Kidney epithelial cell (primary cell): ENCODE measurements around the gene SLC7A11. TPM values are rescaled to one million over a fixed set of nuclear protein-coding genes. Genes with fewer than 3 reads are reported as not detected.

ENCODE experiments used
- DNase-seq: peaks from one replicate; pipeline ENCODE4 v3.0.0-alpha.2; 2010; ENCODE audit warnings: low read depth
- H3K27me3 ChIP-seq: 2 replicates; pipeline ENCODE4 v1.6.0; 2011; ENCODE audit warnings: low read length; ENCODE audit not compliant: control insufficient read depth, insufficient read depth
- H3K36me3 ChIP-seq: 2 replicates; pipeline ENCODE4 v1.5.1; 2011; ENCODE audit warnings: low read length; ENCODE audit not compliant: control insufficient read depth, insufficient read depth
- H3K4me3 ChIP-seq: 2 replicates; pipeline ENCODE4 v1.5.1; 2011; ENCODE audit warnings: low read depth, mild to moderate bottlenecking, control low read depth, low read length
- CTCF ChIP-seq: IDR thresholded peaks from 2 replicates; pipeline ENCODE4 v1.5.1; 2011; ENCODE audit warnings: mild to moderate bottlenecking, moderate library complexity, low read length, control low read depth, inconsistent platforms; ENCODE audit not compliant: insufficient read depth, poor library complexity, severe bottlenecking
- total RNA-seq: library from RNA; depleted of rRNA; stranded (reverse); fragments of >200 nt; gene quantifications from 2 replicates; pipeline ENCODE4 v1.2.3, GENCODE V29; 2015

Gene SLC7A11
- total RNA-seq, 1 donor from 2014 or later, result 31.7 TPM

DNA sequence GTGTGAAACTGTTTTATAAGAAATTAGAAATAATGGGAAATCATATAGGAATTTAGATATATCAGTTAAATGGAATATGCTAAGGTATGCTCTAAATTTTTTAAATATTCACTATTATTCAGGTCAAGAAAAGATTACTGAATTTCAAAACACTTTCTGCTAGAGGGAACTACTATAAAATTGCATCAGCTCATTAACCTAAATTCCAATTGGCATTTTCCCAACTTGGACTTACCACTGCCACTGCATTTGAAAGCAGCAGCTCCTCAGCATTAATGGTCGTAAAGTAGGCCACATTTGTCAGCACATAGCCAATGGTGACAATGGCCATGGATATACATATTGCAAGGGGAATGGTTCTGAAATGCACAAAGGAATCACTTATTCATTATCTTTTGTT is 57.3 kb downstream of the SLC7A11 start:
- TF ChIP-seq CTCF, result no peak
- no peak for DNase-seq

DNA sequence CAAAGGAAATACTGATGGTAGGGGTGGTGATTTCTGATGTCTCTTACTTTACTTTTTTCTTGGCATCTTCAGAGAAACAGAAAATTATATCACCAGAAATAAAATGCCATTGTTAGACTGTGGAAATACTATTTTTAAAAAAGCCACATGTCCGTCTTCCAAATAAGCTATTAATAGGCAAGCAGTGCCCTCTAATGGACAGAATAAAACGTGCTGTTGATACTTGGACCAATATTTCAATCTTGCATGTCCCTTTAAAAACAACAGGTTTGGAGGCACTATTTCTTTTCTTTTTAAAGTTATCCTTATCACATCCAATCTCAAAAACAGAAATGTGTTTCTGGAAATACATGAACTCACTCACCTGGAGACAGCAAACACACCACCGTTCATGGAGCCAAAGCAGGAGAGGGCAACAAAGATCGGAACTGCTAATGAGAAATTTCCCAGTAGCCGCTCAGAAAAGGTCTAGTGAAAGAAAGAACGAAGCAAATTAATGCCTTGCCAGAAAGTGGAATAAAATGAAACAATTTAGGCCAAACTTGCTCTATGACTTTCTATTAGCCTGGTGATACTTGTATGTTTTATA is 59.2 kb downstream of the SLC7A11 start:
- Histone ChIP-seq H3K36me3 (no peaks in the 10 kb centered on the region), H3K4me3 (no peak overlapping the region), H3K27me3 (no peaks in the 10 kb centered on the region)
- peak; percentile 34 for DNase-seq
- peak; percentile 57 for TF ChIP-seq CTCF

More for the DNA sequence above, 57.3 kb downstream of the SLC7A11 start:
- Histone ChIP-seq H3K27me3 (no peaks in the 10 kb centered on the region), H3K4me3 (no peak overlapping the region), H3K36me3 (no peaks in the 10 kb centered on the region)

- Histone ChIP-seq H3K4me3 (no peak overlapping the region), H3K27me3 (no peaks in the 10 kb centered on the region), H3K36me3 (no peaks in the 10 kb centered on the region)
- DNase-seq, result no peak
- TF ChIP-seq CTCF, result no peak
Measured at GRCh38 chr4:138181287-138181686, 60.9 kb downstream of the SLC7A11 start.

- no peak overlapping the region for H3K4me3 ChIP-seq
- no peak for DNase-seq
- no peaks in the 10 kb centered on the region for H3K36me3 ChIP-seq
- no peak for TF ChIP-seq CTCF
- no peaks in the 10 kb centered on the region for H3K27me3 ChIP-seq
Measured at GRCh38 chr4:138178566-138178965, 63.6 kb downstream of the SLC7A11 start.

GRCh38 chr4:138177278-138177968 is 64.7 kb downstream of the SLC7A11 start:
- DNase-seq, result no peak
- no peak for TF ChIP-seq CTCF
- Histone ChIP-seq H3K4me3 (no peak overlapping the region), H3K36me3 (no peaks in the 10 kb centered on the region), H3K27me3 (no peaks in the 10 kb centered on the region)
